HPDE6-E6E7 (cell line): ENCODE results near the gene HSPA1A.
A peak's percentile ranks its signal among the peaks of the same experiment; 100 is the strongest.
"Not testable (repeated sequence)": the region's sequence is repeated elsewhere in the genome, so short reads cannot be mapped to it uniquely, and the experiment has no call there.

Experiments
- DNase-seq: peaks from one replicate; pipeline ENCODE4 v3.0.0; 2011; ENCODE audit warnings: missing footprints; ENCODE audit errors: extremely low spot score

HSPA1A gene

DNA sequence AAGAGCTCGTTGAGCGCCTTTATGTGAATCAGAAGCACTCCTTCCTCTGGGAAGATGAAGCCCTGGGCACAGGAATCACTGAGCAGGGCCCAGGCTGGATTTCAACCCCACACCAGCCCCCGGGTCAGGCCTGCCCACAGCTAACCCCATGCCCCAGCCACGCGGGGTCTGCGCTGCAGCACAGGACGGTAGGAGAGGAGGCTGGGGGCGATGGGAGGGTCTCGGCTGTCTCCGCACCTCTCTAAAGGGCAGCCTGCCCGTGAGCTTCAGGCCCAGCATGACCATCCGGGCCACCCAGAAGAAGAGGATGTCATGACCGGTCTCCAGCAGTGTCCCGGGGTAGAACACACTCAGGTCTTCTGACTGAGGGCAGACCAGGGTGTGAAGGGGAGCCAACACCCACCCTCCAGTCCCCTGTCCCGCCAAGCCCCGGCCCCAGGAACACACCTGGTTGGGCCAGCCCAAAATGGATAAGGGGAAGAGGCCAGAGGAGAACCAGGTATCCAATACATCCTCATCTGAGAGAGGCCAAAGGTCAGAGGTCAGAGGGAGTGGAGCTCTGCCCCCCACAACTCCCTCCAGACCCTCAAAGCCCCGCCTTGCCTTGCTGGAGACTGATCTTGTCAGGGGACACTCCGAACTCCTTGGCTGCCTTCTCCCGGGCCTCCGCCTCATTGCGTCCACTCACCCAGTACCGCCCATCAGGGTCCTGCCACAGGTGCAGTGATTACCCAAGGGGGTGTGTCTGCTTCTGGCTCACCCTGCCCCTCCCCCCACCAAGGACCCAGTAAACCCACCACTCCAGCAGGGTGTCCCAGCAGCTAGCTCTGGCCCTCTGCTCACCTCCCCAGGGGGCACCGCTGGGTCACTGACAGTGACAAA lies 33.9 kb upstream of the HSPA1A start:
- no peak for DNase-seq

DNA sequence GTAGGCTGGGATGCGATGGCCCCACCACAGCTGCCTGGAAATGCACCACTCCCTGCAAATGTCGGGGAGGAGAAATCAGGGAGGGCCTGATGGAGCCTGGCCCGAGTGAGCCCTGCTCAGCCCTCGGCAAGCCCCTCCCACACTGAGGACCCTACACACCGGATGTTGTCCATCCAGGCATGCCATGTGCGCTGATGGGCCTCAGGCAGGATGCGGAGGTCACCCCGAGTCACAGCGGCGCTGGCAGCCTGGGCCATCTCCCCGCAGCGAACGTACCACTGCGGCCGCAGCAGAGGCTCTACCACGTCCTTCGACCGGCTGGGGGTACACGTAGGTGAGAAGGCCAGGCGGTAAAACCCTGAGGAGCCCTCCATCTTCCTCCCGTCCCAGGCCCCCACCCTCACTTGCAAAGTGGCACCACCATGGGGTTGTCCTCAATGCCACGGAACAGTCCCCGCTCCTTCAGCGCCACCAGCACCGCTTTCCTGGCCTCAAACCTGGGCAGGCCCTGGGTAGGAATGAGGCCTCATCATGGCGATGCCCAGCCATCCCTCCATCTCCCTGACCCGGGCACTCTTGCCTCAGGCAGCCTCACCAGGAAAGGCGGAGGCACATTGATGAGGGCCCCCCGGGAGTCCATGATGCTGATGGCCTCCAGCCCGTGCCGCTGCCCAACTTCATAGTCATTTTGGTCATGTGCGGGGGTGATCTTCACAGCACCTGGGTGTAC lies 33.1 kb upstream of the HSPA1A start:
- no peak for DNase-seq

DNA sequence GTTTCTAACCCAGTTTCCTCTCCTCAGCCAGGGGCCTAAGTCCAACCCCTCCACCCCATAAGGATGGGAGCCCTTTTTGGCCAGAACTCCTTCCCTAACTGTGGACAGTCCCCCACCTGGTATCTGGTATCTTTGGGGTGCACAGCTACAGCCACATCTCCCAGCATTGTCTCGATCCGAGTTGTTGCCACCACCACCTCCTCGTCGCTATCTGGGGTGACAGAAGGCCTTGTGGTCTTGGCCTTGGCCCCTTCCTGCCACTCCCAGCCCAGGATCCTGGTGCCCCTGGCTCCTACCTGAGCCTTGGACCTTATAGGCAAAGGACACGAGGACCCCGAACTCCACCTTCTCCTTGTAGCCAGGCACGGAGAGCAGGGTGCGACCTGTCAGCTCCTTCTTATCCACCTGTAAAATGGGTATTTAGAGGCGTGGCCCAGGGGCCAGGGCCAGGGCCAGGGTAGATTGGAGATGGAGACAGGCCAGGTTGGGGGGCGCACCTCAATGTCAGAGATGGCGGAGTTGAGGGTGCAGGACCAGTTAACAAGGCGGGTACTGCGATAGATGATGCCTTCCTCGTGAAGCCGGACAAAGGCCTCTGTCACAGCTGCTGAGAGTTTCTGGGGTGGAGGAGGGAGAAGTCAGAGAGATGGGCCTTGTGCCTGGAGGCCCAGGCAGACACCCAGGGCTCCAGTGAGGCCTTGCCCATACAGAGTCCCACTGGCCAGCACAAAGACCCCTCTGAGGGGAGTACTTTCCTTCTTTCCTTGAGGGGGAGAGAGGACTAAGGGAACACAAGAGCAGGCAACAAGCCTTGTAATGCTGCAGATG lies 31.0 kb upstream of the HSPA1A start:
- no peak for DNase-seq

DNA sequence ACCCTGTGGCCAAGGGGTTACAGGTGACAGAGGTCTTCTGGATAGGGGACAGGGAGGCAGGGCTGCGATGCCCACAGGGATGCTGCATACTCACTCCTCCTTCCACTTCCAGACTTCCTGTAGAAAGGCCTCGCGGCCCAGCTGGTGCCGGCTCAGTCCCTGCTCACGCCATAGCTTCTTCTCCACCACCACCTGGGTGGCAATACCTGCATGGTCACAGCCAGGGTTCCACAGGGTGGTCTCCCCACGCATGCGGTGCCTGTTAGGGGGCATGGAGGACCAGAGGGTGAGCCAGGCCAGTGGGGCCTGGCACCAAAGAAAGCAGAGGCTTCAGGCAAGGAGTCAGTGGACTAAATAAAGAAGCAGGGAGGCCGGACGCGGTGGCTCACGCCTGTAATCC lies 29.9 kb upstream of the HSPA1A start:
- no peak for DNase-seq

DNA sequence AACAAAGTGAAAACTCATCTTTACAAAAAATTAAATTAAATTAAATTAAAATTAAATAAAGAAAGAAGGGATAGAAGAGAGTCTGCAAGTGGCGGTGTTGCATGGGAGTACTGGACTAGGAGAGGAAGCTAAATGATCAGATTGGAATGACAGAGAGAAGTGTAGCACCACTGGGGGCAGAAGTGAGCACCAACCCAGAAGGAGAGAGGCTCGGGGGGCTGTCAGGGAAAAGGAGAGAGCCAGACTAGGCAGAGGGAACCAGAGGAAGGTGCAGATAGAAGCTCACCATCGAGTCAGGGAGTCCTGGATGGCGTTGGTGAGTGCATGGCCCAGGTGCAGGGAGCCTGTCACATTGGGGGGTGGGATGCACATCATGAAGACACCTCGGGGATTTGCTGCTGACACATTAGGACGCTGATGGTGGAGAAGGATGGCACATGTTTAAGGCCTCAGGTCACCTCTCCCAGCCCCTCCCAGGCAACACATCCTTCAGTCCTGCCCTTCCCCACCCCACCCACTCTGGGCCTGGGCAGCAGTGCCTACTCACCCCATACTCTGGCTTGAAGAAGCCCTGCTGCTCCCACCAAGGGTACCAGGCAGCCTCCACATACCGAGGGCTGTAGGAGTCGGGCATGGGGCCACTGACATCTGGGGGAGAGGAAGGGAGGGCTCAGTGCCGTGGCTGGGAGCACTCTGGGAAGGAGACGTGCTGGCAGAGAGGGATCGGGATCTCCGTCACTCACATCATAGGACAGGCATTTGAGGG lies 23.8 kb upstream of the HSPA1A start:
- DNase-seq: no peak

DNA sequence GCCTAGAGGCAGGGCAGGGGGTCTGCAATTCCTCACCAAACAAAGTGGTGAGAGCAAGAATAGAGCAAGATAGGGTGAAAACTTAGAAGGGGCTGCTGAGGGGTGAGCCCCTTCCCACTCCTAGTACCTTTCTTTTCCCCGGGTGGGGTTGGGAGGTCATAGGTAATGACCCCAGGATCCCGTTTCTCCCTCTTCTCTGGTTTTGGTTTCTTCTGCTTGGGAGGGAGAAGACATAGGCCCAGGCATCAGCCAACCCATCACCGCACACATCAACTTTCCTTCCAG lies 23.3 kb upstream of the HSPA1A start:
- no peak for DNase-seq

DNA sequence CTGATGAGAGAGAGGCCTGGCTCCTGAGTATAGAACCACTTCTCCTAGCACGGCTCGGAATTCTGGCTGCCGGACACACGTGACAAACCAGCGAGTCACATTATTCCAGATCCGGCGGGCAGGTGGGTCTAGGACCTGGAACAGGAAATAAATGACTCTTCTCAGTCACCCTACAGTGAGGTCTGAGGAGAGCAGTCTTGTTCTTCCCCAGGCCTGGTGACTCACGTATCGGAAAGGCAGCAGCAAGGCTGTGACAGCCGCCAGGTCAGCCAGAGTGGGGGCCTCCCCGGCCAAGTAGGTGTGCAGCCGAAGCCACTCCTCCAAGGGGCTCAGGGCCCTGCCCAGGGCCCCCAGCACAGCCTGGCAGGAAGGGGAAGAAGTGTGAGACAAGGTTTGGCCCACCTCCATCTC lies 22.6 kb upstream of the HSPA1A start:
- DNase-seq: peak; percentile 92

DNA sequence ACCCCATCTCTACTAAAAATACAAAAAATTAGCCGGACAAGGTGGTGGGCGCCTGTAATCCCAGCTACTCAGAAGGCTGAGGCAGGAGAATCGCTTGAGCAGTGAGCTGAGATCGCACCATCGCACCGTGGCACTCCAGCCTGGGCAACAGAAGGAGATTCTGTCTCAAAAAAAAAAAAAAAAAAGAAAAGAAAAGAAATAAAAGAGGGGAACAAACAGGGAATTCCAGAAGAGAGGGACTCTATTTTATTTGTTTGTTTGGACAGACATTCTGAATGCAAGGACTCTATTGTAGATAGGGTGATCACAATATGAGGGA lies 21.5 kb upstream of the HSPA1A start:
- not testable (repeated sequence) for DNase-seq

DNA sequence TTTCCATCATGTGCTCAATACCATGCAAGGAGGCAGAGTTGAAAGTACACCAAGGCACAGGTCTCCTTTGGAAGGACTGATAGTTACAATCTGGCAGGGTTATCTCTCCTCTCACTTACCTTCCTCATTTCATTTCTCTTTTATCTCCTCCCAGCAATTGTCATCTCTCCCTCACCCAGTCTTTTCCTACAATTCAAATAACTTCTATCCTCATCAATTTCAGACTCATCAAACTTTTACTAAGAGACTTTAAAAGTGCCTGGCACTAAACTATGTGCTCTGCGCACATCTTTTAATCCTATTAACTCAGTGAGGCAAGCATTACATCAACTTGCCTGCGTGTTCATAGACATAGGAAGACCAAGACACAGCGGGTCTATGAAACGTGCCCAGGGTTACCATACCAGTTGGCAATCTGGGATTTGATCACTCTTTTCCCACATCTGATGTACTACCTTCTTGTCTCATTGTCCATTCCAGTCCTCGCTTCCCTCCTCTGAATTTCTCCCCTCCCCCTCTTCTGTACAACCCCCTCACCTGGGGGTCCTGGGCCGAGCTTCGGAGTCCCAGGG lies 21.0 kb upstream of the HSPA1A start:
- DNase-seq: peak; percentile 42

DNA sequence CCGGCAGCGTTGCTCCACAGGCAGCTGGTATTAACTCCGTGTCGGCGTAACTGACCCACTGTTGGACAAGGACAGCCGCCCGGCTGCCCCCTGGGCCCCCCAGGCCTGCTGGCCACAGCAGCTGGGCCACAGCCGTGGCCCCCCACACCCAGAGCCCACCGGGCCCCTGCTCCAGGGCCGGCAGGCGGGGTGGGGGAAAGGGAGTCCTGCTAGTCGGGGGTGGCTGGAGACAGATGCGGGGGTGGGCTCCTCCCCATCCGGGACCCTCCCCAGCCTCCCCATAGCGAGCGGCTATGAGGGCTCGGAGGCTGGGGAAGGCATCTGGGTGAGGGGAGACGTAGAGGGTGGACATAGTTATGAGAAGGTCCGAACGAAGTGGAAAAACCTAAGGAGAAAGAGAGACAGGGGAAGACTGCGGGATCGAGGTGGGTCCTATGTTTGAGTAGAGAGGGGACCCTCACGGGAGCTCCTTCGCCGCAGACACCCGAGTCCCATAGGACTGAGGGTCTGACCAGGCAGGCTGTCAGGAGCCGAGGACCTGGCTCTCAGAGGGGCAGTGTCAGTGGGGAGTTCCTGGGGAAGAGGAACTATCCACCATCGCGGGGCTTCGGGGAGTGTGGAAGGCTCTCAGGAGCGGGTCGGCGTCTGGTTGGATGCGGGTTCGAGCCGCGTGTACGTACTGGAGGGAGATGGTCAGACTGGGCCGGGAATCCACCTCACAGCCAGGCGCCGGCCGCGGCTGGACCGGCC lies 20.3 kb upstream of the HSPA1A start:
- no peak for DNase-seq

DNA sequence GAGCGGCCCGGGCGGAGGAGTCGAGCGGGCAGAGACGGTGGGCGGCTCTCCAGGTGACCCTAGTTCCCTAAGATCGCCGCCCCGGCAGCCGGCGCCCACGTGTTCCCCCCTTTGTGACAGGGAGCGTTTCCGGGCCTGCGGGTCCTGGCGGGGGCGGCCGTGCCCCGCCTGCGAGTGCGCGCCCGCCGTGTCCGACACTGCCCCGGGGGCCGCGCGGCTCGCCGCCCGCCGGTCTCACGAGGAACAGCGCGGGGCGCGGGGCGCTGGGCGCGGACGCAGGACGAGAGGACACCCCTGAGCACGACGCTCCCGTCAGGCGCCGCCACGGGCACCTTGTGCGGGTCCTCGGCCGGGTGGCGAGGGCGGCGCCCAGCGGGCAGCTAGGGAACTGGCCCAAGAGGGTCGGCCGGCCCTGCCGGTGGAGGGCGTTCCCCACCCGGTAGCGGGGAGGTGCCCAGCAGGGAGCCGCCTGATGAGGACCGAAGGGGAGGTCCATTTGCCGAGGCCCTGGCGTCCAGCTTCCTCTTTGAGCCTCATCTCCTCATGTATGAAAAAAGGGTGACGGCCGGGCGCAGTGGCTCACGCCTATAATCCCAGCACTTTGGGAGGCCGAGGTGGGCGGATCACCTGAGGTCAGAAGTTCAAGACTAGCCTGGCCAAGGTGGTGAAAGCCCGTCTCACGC lies 19.6 kb upstream of the HSPA1A start, which contains the start of gene VARS1:
Gene VARS1, minus strand, starts transcription at position 137 of the 683 bp plus-strand sequence. CDS start 535 bp downstream, outside the sequence.
- peak; percentile 94 for DNase-seq

DNA sequence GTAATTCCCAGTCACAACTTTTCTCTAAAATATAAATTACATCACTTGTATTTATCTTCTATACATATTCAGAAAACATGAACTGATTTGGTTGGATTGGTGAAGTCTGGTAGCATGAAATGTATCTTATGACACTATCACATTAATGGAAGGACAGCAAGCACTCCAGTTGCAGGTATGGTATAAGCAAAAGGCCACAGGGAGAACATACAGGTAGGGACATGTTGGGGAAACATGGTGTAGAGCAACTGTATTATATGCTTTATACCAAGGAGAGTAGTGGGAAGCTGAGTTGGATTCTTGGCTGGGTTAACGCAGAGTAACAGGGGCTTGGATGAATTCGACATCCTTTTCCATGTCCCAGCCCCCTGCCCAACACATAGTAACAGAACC lies 18.4 kb upstream of the HSPA1A start:
- DNase-seq: no peak

DNA sequence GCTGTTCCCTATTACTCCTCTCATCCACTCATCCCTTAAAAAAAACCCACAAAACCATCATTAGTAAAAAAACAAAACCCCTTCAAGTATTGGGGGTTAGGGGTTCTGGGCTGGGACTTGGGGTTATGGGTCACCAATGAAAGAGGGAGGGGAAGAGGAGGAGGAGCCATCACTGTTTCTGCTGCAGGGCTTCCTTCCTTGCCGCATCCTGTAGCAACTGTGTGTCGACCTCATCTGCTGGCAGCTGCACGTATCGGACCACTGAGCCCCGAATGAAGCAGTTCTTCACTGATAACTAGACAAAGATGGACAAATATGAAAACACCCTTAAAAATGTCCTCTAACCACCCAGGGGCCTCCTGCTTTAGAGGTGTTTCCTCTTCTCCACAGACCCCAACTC lies 17.8 kb upstream of the HSPA1A start:
- no peak for DNase-seq

DNA sequence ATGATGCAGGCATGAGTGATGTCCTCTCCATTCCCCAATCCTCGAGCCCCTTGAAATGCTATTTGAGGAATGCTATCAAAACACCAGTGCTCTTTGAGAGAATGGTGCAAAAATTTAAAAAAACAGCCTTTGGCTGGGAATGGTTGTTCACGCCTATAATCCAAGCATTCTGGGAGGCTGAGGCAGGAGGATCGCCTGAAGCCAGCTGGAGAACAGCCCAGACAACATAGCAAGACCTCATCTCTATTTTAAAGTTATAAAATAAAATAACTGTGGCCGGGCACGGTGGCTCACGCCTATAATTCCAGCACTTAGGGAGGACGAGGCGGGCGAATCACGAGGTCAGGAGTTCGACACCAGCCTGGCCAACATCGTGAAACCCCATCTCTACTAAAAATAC lies 15.6 kb upstream of the HSPA1A start:
- no peak for DNase-seq

DNA sequence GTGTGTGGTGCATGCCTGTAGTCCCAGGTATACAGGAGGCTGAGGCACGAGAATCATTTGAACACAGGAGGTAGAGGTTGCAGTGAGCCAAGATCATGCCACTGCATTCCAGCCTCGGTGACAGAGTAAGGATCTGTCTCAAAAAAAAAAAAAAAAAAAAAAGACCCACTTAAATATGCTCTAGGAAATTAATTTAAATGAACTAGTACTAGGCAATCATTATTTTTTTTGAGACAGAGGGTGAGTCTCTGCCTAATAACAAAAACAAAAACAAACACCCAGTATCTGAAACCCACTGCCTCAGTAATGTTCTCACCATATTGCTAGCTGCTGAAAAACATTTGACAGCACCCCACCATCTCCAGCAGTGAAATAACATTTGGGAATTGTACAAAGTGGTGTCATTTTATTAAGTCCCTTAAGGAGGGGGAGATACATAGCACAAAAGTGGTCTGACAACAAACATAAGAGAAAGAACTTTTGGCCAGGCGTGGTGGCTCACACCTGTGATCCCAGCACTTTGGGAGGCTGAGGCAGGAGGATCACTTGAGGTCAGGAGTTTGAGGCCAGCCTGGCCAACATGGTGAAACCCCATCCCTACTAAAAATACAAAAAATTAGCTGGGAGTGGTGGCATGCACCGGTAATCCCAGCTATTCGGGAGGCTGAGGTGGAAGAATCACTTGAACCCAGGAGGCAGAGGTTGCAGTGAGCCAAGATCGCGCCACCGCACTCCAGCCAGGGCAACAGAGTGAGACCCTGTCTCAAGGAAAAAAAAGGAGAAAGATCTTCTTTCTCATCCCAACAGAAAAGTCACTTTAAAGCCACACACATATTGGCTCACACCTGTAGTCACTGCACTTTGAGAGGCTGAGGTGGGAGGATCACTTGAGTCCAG lies 14.1 kb upstream of the HSPA1A start:
- not testable (repeated sequence) for DNase-seq

DNA sequence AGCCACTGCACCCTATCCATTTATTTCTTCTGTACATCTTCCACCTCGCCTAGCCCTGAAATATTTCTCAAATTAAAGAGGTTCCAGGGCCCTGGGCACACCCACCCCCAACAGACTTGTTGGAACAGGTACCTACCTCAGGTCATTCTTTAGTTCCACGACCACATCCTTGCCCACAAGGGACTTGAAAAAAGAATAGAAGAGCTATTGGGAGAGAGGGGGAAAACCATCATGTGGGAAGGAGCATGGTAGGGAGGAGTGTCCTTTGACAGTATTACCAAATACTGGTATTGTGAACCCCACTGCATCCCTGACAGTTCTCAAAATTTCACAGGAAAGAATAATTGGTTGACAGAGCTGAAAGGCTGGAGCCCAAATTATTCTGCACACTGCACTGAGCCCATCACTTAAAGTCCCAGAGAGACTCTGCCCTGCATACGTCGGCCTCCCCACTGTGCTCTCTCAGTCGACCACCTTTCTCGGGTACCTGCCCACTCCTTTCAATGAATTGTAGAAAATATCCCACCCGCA lies 9.3 kb upstream of the HSPA1A start:
- DNase-seq: no peak

DNA sequence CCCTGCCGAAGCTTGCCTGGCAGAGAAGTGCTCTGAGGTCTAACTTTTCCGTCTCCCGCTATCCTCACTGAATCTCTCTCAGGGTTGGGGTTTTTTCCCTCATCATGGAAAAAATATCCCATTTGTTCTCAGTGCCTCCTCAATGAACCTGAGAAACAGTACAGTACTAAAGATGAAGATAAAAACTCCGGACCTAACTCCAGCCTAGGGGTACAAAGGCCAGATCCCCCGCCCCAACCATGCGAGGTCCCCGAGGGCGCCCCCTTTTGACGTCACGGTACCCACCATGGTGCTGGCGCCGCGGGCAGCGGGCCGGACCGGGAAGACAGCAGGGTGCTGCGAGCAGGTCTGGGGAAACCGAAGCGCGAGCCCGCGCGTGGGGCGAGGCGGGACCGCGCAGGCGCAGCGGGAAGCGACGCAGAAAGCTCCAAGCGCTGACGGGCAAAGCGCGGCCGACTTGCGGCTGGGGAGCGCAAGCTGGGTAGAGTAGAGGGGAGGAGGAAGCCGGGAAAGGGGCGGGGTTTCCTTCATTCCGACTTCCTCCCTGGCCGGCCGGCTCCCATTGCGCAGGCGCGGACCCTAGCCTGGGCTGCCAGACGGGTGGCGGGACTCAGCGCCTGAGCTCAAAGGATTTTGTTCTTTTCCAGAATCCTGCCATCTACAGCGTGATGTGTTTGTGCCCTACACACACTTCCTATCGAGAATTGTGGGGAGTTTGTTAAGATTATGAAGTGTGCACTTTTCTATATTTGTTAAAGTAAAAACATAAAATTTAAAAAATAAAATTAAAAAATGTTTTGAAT lies 8.7 kb upstream of the HSPA1A start, which contains the start of gene LSM2:
Gene LSM2, minus strand, starts transcription at position 497 of the 803 bp plus-strand sequence. Its CDS starts 209 bp downstream, at position 288.
- peak; percentile 99 for DNase-seq

DNA sequence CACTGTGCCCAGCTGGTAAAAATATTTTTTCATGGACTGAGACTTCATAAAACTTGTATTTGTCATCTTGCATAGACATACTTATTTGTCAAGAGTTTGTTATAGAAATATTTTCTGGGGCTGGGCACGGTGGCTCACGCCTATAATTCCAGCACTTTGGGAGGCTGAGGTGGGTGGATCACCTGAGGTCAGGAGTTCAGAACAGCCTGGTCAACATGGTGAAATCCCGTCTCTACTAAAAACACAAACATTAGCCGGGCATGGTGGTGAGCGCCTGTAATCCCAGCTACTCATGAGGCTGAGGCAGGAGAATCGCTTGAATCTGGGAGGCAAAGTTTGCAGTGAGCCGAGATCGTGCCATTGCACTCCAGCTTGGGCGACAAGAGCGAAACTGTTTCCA lies 6.7 kb upstream of the HSPA1A start:
- not testable (repeated sequence) for DNase-seq
